ENCODE results near the gene NDUFA9. TPM values are rescaled to one million over a fixed set of nuclear protein-coding genes. Genes with fewer than 3 reads are reported as not detected.
A peak's percentile ranks its signal among the peaks of the same experiment; 100 is the strongest.

NDUFA9 gene
- total RNA-seq, 1 donor from 2014 or later = 76.9 TPM

GRCh38 chr12:4645023-4645422 is 3.9 kb upstream of the NDUFA9 start:
- TF ChIP-seq CTCF (conservative IDR thresholded peaks at IDR 0.05; ENCODE audit: low read depth, low read length) = no peak
- no peak for DNase-seq (ENCODE audit: low read depth)
- H3K4me3 ChIP-seq (ENCODE audit: low read depth, low read length) = no peak overlapping the region

- no peak for TF ChIP-seq CTCF (conservative IDR thresholded peaks at IDR 0.05; ENCODE audit: low read depth, low read length)
- peak overlapping the region; percentile 77 for H3K4me3 ChIP-seq (ENCODE audit: low read depth, low read length)
- no peak for DNase-seq (ENCODE audit: low read depth)
Measured at GRCh38 chr12:4648104-4648500, 812 bp upstream of the NDUFA9 start.

GRCh38 chr12:4649358-4649661 is 396 bp downstream of the NDUFA9 start:
- no peak for DNase-seq (ENCODE audit: low read depth)
- H3K4me3 ChIP-seq (ENCODE audit: low read depth, low read length) = peak overlapping the region; percentile 77
- TF ChIP-seq CTCF (conservative IDR thresholded peaks at IDR 0.05; ENCODE audit: low read depth, low read length) = no peak

GRCh38 chr12:4653257-4653656 is 4.3 kb downstream of the NDUFA9 start:
- TF ChIP-seq CTCF (conservative IDR thresholded peaks at IDR 0.05; ENCODE audit: low read depth, low read length) = peak; percentile 5
- no peak for DNase-seq (ENCODE audit: low read depth)
- H3K4me3 ChIP-seq (ENCODE audit: low read depth, low read length) = no peak overlapping the region

GRCh38 chr12:4653691-4654090 is 4.8 kb downstream of the NDUFA9 start:
- TF ChIP-seq CTCF (conservative IDR thresholded peaks at IDR 0.05; ENCODE audit: low read depth, low read length) = no peak
- DNase-seq (ENCODE audit: low read depth) = no peak
- H3K4me3 ChIP-seq (ENCODE audit: low read depth, low read length) = no peak overlapping the region

GRCh38 chr12:4663971-4664505 is 15.1 kb downstream of the NDUFA9 start:
- TF ChIP-seq CTCF (conservative IDR thresholded peaks at IDR 0.05; ENCODE audit: low read depth, low read length) = no peak
- DNase-seq (ENCODE audit: low read depth) = peak; percentile 54
- H3K4me3 ChIP-seq (ENCODE audit: low read depth, low read length) = no peak overlapping the region

- no peak overlapping the region for H3K4me3 ChIP-seq (ENCODE audit: low read depth, low read length)
- no peak for TF ChIP-seq CTCF (conservative IDR thresholded peaks at IDR 0.05; ENCODE audit: low read depth, low read length)
- DNase-seq (ENCODE audit: low read depth) = no peak
Measured at GRCh38 chr12:4665236-4665635, 16.3 kb downstream of the NDUFA9 start.

All from epithelial cell of proximal tubule (primary cell).